Activated CD8-positive, alpha-beta T cell treated with anti-CD3 and anti-CD28 coated beads for 36 hours (primary cell): ENCODE measurements around the gene RNF38. TPM values are rescaled to one million over a fixed set of nuclear protein-coding genes. Genes with fewer than 3 reads are reported as not detected.

Experiments used
- total RNA-seq, 2 experiments: library from RNA; stranded (reverse); gene quantifications; one replicate each; pipeline ENCODE4 v1.2.3, GENCODE V29; 2021

RNF38 gene
- total RNA-seq, 2 experiments from 2014 or later = 33.7 to 36.4 TPM

Other genes with a start within 250 kb of the RNF38 start
- not detected for gene CCIN, start 230.9 kb downstream of the RNF38 start, total RNA-seq
- gene CLTA, start 209.3 kb downstream of the RNF38 start, total RNA-seq = 100 to 1,000 TPM; 116 to 119 TPM
- 10 to 100 TPM; 11.6 to 12.0 TPM for gene GNE, start 141.8 kb downstream of the RNF38 start, total RNA-seq
- 10 to 100 TPM; 44.3 to 49.5 TPM for gene MELK, start 172.6 kb upstream of the RNF38 start, total RNA-seq